OCI-LY3 (cell line): Measurements from ENCODE around the gene FBXO2.

Source experiments
- CTCF ChIP-seq: fragments of 200-600, 300-600 bp; sonication (generic); IDR thresholded peaks from 2 replicates; pipeline ENCODE4 v1.5.1; 2014; ENCODE audit warnings: antibody characterized with exemption, low read length, low read depth
- EZH2phosphoT487 ChIP-seq: fragments of 200-600 bp; shearing (Covaris generic); IDR thresholded peaks from 2 replicates; pipeline ENCODE4 v1.6.1; 2018; ENCODE audit warnings: antibody characterized with exemption, mixed run types, low read depth

DNA sequence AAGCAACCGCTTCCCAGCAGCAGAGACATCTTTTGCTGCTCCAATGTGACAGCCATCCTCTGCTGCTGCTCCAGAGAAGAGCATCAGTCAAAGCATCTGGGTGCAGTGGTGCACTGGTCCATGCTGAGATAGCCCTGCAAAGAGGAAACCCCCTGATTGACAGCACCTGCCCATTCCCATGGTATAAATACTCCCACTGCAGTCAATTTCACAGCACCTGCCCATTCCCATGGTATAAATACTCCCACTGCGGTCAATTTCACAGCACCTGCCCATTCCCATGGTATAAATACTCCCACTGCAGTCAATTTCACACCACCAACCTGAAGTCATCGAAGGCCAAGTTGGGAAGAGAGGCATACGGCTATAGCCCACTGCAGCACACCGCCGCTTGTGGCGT lies 25.5 kb downstream of the FBXO2 start:
- no peak for TF ChIP-seq CTCF
- TF ChIP-seq EZH2phosphoT487: no peak
